GM19023 (cell line): ENCODE results near the gene NEUROD1.
A peak's percentile ranks its signal among the peaks of the same experiment; 100 is the strongest.

Source experiments
- ATAC-seq: cut with Tn5 transposase; IDR thresholded peaks from one replicate; pipeline ENCODE4 v1.9.1; 2021; ENCODE audit warnings: mild to moderate bottlenecking, moderate library complexity; ENCODE audit not compliant: unreplicated experiment

NEUROD1 gene

GRCh38 chr2:181643151-181643550 lies 37.2 kb downstream of the NEUROD1 start:
- no peak for ATAC-seq

- no peak for ATAC-seq
Observed at GRCh38 chr2:181642086-181642485, 38.2 kb downstream of the NEUROD1 start.

DNA sequence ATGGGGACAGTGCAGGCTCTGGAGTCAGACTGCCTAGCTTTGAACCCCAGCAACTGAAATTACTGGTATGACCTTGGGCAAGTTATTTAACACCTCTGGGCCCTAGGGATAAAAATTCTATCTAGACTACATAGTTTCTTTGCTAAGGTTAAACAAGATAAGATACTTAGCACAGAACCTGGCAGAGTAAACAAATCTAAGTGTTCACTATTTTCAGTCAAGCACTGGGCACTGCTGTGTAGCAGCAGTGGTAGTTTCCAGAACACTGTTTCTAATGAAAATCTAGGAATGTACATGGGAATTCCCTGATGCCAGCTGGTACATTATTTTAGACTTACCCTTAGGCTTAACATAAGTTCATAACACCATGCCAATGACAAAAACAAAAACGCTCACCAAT lies 40.6 kb downstream of the NEUROD1 start:
- no peak for ATAC-seq

- peak; percentile 84 for ATAC-seq
Observed at GRCh38 chr2:181632733-181633401, 47.5 kb downstream of the NEUROD1 start.

DNA sequence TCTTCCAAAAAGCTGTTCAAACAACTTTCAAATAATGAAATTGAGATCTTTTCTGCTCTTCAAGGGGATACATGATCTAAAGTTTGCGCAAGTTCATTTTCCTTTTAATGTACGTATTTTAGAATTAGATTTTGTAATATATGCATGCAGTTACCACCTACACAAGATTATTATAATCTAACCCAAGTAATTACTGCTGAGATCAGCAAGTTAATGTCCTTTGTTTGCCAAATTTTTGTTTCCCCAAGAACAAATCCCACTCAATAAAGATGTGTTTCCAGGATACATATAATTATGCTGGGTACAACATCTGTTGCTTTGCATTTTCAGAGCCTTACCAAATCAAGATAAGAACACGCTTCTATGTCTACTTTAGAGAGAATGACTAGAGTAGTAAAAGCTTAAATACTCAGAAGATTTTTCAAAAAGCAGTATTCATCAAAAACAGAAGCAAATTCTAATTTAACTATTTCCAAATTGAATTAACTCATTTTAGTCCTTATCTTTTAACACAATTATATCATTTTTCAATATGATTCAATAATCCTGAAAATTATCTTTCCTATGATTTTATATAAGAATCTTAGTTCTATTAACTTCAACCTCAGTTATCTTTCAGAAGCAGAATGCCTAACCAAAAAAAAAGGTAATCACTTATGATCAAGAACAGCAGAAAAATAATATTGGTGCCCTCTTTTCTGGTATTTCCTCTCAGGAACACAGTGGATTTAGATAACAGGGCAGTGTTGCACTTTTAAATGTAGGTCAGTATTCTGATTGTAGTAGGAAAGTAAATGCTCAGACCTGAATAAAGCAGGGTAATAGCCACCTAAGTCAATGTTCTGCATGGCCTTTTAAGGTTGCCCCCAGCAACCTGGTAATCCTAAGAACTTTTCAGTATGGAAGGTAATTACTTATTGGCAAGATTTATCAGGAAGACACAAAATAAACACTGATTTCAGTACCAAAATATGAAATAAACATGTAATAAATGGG lies 51.4 kb downstream of the NEUROD1 start:
- no peak for ATAC-seq

- no peak for ATAC-seq
Observed at GRCh38 chr2:181627545-181627944, 52.8 kb downstream of the NEUROD1 start.

DNA sequence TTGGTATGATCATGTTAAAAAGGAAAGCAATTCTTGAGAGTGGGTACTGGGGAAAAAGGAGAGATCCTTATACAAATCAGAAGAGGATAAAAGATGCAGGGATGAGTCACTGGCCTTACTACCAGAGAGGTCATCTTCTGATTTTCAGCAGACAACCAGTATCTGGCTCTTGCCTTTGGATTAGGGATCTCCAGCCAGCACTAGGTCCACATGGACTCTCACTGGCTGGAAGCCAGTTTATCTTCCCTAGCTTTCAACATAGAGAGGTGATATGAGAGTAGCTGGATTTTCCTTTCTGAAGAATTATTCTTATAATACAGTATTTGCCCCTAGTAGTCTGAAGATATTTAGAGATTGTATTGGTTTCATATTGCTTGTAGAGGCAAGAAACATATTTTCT lies 53.6 kb downstream of the NEUROD1 start:
- no peak for ATAC-seq
